ENCODE data around the gene TP53BP1. TPM values are rescaled to one million over a fixed set of nuclear protein-coding genes. Genes with fewer than 3 reads are reported as not detected.

Gene TP53BP1
- total RNA-seq, 1 donor from 2014 or later: 44.9 TPM

DNA sequence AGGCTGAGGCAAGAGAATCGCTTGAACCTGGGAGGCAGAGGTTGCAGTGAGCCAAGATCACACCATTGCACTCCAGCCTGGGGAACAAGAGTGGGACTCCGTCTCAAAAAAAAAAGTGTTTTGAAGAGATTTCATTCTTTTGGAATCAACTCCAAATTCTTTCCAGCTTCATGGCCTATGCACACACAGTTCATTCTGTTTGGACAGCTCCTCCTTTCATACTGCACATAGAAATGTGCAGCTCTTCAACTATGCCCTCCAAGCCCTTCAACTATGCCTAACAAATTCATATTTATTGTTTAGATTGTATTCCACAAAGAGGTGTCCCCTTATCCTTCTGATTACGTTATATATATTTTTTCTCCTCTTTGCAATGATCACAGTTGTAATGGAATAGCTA, 4.2 kb downstream of the TP53BP1 start:
- Histone ChIP-seq H3K4me3 (no peak overlapping the region), H3K36me3 (peaks cover 0 to 14% of the 10 kb centered on the region in 2 donors), H3K27me3 (no peaks in the 10 kb centered on the region), H3K27ac (no peak overlapping the region), H3K9me3 (no peaks in the 10 kb centered on the region), H3K4me1 (peaks cover 31% of the 10 kb centered on the region)
- intact Hi-C loops (cut with DNase I): no loop called here
- DNase-seq (ENCODE audit: extremely low spot score in 2 of 2): no peak
- TF ChIP-seq POLR2A (IDR thresholded peaks at IDR 0.05) (no peak), POLR2AphosphoS5 (IDR thresholded peaks at IDR 0.05; ENCODE audit: insufficient read depth in 1 of 2, low read depth in 1 of 2) (no peak)
- TF ChIP-seq, protein P1, sequence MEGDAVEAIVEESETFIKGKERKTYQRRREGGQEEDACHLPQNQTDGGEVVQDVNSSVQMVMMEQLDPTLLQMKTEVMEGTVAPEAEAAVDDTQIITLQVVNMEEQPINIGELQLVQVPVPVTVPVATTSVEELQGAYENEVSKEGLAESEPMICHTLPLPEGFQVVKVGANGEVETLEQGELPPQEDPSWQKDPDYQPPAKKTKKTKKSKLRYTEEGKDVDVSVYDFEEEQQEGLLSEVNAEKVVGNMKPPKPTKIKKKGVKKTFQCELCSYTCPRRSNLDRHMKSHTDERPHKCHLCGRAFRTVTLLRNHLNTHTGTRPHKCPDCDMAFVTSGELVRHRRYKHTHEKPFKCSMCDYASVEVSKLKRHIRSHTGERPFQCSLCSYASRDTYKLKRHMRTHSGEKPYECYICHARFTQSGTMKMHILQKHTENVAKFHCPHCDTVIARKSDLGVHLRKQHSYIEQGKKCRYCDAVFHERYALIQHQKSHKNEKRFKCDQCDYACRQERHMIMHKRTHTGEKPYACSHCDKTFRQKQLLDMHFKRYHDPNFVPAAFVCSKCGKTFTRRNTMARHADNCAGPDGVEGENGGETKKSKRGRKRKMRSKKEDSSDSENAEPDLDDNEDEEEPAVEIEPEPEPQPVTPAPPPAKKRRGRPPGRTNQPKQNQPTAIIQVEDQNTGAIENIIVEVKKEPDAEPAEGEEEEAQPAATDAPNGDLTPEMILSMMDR (IDR thresholded peaks at IDR 0.05): no peak

DNA sequence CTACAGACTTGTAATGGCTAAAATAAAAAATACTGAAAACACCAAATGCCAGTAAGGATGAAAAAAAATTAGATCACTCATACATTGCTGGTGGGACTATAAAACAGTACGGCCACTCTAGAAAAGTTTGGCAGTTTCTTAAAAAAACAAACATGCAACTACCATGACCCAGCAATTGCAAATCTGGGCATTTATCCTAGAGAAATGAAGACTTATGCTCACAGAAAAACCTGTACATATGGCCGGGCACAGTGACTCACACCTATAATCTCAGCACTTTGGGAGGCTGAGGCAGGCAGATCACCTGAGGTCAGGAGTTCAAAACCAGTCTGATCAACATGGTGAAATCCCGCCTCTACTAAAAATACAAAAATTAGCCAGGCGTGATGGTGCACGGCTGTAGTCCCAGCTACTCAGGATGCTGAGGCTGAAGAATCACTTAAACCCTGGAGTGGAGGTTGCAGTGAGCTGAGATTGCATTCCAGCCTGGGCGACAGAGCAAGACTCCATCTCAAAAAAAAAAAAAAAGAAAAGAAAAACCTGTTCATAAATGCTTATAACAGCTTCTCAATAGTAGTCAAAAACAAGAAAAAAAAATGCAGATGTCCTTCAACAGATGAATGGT, 5.6 kb downstream of the TP53BP1 start:
- H3K9me3 ChIP-seq: no peaks in the 10 kb centered on the region
- H3K36me3 ChIP-seq: peaks cover 0 to 16% of the 10 kb centered on the region in 2 donors
- H3K27ac ChIP-seq: no peak overlapping the region
- peaks cover 34% of the 10 kb centered on the region for H3K4me1 ChIP-seq
- intact Hi-C loops (cut with DNase I): loop anchor here (2.0 kb wide), 1 partner anchor 33 kb away; no protein-coding TSS in a partner anchor
- no peak for DNase-seq (ENCODE audit: extremely low spot score in 2 of 2)
- H3K27me3 ChIP-seq: no peaks in the 10 kb centered on the region
- H3K4me3 ChIP-seq: no peak overlapping the region
- TF ChIP-seq, protein P1 (IDR thresholded peaks at IDR 0.05): no peak
- no peak for TF ChIP-seq POLR2A (IDR thresholded peaks at IDR 0.05)
- TF ChIP-seq POLR2AphosphoS5 (IDR thresholded peaks at IDR 0.05; ENCODE audit: insufficient read depth in 1 of 2, low read depth in 1 of 2): no peak

DNA sequence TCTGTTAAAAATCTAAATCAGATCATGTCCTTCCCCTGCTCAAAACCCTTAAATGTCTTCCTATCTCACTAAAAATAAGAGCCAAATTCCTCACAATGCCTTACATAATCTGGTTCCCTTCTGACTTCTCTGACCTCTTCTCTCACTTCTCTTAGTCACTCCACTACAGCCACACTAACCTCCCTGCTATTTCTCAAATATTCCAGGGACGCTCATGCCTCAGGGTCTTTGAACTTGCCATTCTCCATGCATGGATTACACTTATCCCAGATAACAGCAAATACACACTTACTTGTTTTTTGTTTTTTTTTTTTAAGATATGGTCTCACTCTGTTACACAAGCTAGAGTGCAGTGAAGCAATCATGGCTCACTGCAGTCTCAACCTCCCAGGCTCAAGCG, 8.5 kb downstream of the TP53BP1 start:
- Histone ChIP-seq H3K27me3 (no peaks in the 10 kb centered on the region), H3K9me3 (no peaks in the 10 kb centered on the region), H3K36me3 (peaks cover 0 to 40% of the 10 kb centered on the region in 2 donors), H3K4me1 (peaks cover 19% of the 10 kb centered on the region), H3K4me3 (no peak overlapping the region), H3K27ac (peak overlapping the region; percentile 23)
- TF ChIP-seq, protein P1 (IDR thresholded peaks at IDR 0.05): no peak
- DNase-seq (ENCODE audit: extremely low spot score in 2 of 2): no peak
- intact Hi-C loops (cut with DNase I): no loop called here

DNA sequence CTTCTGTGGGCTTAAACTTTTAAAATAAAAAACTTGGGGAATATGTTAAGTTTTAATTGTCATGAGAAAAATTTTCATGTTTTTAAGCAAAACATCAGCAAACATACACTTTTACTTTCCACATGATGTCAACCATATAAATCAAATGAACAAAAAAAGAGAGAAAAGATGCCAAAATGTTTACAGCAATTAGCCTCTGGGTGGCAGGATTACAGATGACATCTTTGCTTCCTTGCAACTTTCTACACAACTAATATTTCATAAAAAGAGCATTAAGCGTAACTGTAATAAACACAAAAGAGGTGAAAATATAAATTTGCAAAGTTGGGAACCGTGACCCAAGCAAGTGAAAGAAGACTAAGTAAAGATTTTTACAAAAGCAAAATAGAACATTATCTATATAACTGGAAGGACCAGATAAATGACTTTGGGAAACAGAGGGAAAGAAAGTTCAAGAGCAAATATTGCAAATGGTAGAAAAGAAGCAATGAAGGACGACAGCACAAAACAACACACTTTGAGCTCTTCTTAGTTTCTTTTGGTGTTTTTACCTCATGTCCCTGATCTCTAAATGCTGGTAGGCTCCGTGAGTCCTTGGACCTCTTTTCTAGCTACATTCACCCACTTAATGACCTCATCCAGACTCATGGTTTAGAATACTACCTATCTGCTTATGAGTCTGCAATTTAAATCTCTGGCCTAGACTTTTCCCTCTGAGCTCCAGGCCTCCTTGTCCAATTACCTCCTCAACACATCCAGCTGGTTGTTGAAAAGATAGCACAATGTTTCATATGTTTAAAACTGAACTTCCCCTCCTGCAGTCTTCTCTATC, 9.4 kb downstream of the TP53BP1 start:
- Histone ChIP-seq H3K9me3 (no peaks in the 10 kb centered on the region), H3K4me3 (no peak overlapping the region), H3K27ac (peak overlapping the region; percentile 23), H3K27me3 (no peaks in the 10 kb centered on the region), H3K4me1 (peaks cover 9% of the 10 kb centered on the region), H3K36me3 (peaks cover 0 to 49% of the 10 kb centered on the region in 2 donors)
- intact Hi-C loops (cut with DNase I): no loop called here
- no peak for DNase-seq (ENCODE audit: extremely low spot score in 2 of 2)
- TF ChIP-seq, protein P1 (IDR thresholded peaks at IDR 0.05): peak in 1 of 3 experiments; percentile 39
- TF ChIP-seq POLR2AphosphoS5 (IDR thresholded peaks at IDR 0.05; ENCODE audit: insufficient read depth in 1 of 2, low read depth in 1 of 2) (no peak), POLR2A (IDR thresholded peaks at IDR 0.05) (no peak)

DNA sequence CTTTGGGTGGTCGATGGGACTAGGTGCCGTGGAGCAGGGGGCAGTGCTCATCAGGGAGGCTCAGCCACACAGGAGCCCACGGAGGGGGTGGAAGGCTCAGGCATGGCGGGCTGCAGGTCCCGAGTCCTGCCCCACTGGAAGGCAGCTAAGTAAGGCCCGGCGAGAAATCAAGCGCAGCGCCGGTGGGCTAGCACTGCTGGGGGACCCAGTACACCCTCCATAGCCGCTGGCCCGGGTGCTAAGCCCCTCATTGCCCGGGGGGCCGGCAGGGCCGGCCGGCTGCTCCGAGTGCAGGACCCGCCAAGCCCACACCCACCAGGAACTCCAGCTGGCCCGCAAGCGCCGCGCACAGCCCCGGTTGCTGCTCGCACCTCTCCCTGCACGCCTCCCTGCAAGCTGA, 19.1 kb downstream of the TP53BP1 start:
- H3K9me3 ChIP-seq: no peaks in the 10 kb centered on the region
- H3K27ac ChIP-seq: no peak overlapping the region
- H3K4me1 ChIP-seq: no peaks in the 10 kb centered on the region
- intact Hi-C loops (cut with DNase I): no loop called here
- peak in 1 of 2 donors; percentile 58 for DNase-seq (ENCODE audit: extremely low spot score in 2 of 2)
- no peaks in the 10 kb centered on the region for H3K27me3 ChIP-seq
- peaks cover 0 to 70% of the 10 kb centered on the region in 2 donors for H3K36me3 ChIP-seq
- TF ChIP-seq POLR2AphosphoS5 (IDR thresholded peaks at IDR 0.05; ENCODE audit: insufficient read depth in 1 of 2, low read depth in 1 of 2) (no peak), POLR2A (IDR thresholded peaks at IDR 0.05) (no peak)
- TF ChIP-seq, protein P1 (IDR thresholded peaks at IDR 0.05): no peak
- H3K4me3 ChIP-seq: no peak overlapping the region
